WTC11 (cell line): ENCODE data around the gene ACADVL. TPM values are rescaled to one million over a fixed set of nuclear protein-coding genes. Genes with fewer than 3 reads are reported as not detected.

Experiments used
- ATAC-seq: fragments of 200-7000 bp; cut with Tn5 transposase; 2 replicates; pipeline ENCODE4 v1.10.0; 2021; ENCODE audit warnings: mild to moderate bottlenecking, moderate library complexity
- CTCF ChIA-PET: fragments of 300-600 bp; sonication (Branson Sonifier 250); formaldehyde crosslinking; loops from one replicate; lab custom pipeline; 2021; ENCODE audit warnings: antibody characterized with exemption; lab: Charles Lee
- POLR2A ChIA-PET: fragments of 350-600 bp; sonication (Branson Sonifier 250); formaldehyde crosslinking; loops from one replicate; lab custom pipeline; 2021; ENCODE audit warnings: antibody characterized with exemption; lab: Charles Lee
- DNase-seq: peaks from one replicate; pipeline ENCODE4 v3.0.0; 2021; ENCODE audit warnings: low spot score
- H3K27ac Mint-ChIP-seq: 2 replicates; pipeline ENCODE4 v1.8.0; 2021; ENCODE audit warnings: mixed read lengths
- H3K27me3 Mint-ChIP-seq: 2 replicates; pipeline ENCODE4 v1.8.0; 2021; ENCODE audit warnings: low read depth, mild to moderate bottlenecking, moderate library complexity, mixed read lengths
- H3K36me3 Mint-ChIP-seq: 2 replicates; pipeline ENCODE4 v1.8.0; 2021; ENCODE audit warnings: mixed read lengths
- H3K4me1 Mint-ChIP-seq: 2 replicates; pipeline ENCODE4 v1.8.0; 2022; ENCODE audit warnings: mixed read lengths
- H3K4me3 Mint-ChIP-seq: 2 replicates; pipeline ENCODE4 v1.8.0; 2021; ENCODE audit warnings: mild to moderate bottlenecking, moderate library complexity, mixed read lengths
- H3K9me3 Mint-ChIP-seq: 2 replicates; pipeline ENCODE4 v1.8.0; 2021; ENCODE audit warnings: mixed read lengths
- ARID4B ChIP-seq: sonication (generic); formaldehyde crosslinking; IDR thresholded peaks from 2 replicates; pipeline ENCODE4 v1.8.0; 2023; ENCODE audit warnings: missing genetic modification reagents, mild to moderate bottlenecking, borderline replicate concordance
- E2F1 ChIP-seq: sonication (generic); formaldehyde crosslinking; IDR thresholded peaks from 2 replicates; pipeline ENCODE4 v1.8.0; 2022; ENCODE audit warnings: mild to moderate bottlenecking, missing genetic modification reagents
- ERG ChIP-seq: fragments of 250-450 bp; sonication (Bioruptor Pico); IDR thresholded peaks from 2 replicates; pipeline ENCODE4 v1.8.0; 2021; ENCODE audit warnings: mild to moderate bottlenecking
- FOXK1 ChIP-seq: sonication (generic); formaldehyde crosslinking; IDR thresholded peaks from 2 replicates; pipeline ENCODE4 v1.8.0; 2022; ENCODE audit warnings: mild to moderate bottlenecking, moderate library complexity, missing genetic modification reagents
- GTF2I ChIP-seq: fragments of 250-450 bp; sonication (Bioruptor Pico); conservative IDR thresholded peaks from 2 replicates; pipeline ENCODE4 v1.4.0; 2021; ENCODE audit warnings: mild to moderate bottlenecking
- KAT7 ChIP-seq: sonication (generic); formaldehyde crosslinking; IDR thresholded peaks from 2 replicates; pipeline ENCODE4 v1.8.1; 2023; ENCODE audit warnings: missing genetic modification reagents, mild to moderate bottlenecking, borderline replicate concordance
- MAX ChIP-seq: sonication (generic); formaldehyde crosslinking; IDR thresholded peaks from 2 replicates; pipeline ENCODE4 v1.8.0; 2022; ENCODE audit warnings: mild to moderate bottlenecking, missing genetic modification reagents
- MYBL2 ChIP-seq: sonication (generic); formaldehyde crosslinking; IDR thresholded peaks from 2 replicates; pipeline ENCODE4 v1.8.1; 2023; ENCODE audit warnings: mild to moderate bottlenecking, moderate library complexity, missing genetic modification reagents
- SMAD3 ChIP-seq: sonication (generic); formaldehyde crosslinking; IDR thresholded peaks from 2 replicates; pipeline ENCODE4 v1.8.0; 2022; ENCODE audit warnings: missing genetic modification reagents, mild to moderate bottlenecking, borderline replicate concordance
- SP1 ChIP-seq: sonication (generic); formaldehyde crosslinking; conservative IDR thresholded peaks from 2 replicates; pipeline ENCODE4 v1.8.1; 2022; ENCODE audit warnings: missing genetic modification reagents
- STAT6 ChIP-seq: sonication (generic); formaldehyde crosslinking; conservative IDR thresholded peaks from 2 replicates; pipeline ENCODE4 v1.8.1; 2023; ENCODE audit warnings: mild to moderate bottlenecking, low read depth, missing genetic modification reagents, moderate library complexity
- USF1 ChIP-seq: sonication (generic); formaldehyde crosslinking; IDR thresholded peaks from 2 replicates; pipeline ENCODE4 v1.8.0; 2022; ENCODE audit warnings: mild to moderate bottlenecking, missing genetic modification reagents
- USF2 ChIP-seq: sonication (generic); formaldehyde crosslinking; IDR thresholded peaks from 2 replicates; pipeline ENCODE4 v1.8.1; 2023; ENCODE audit warnings: mild to moderate bottlenecking, missing genetic modification reagents, moderate library complexity
- ZNF281 ChIP-seq: sonication (generic); formaldehyde crosslinking; IDR thresholded peaks from 2 replicates; pipeline ENCODE4 v1.8.0; 2023; ENCODE audit warnings: mild to moderate bottlenecking, missing genetic modification reagents
- ZNF512 ChIP-seq: sonication (generic); formaldehyde crosslinking; IDR thresholded peaks from 2 replicates; pipeline ENCODE4 v1.8.1; 2022; ENCODE audit warnings: missing genetic modification reagents, borderline replicate concordance
- total RNA-seq: library from RNA; stranded (reverse); gene quantifications from 3 replicates; pipeline ENCODE4 v1.2.3, GENCODE V29; 2021

The ACADVL gene
- total RNA-seq, 1 experiment from 2014 or later, result 236 TPM

- ATAC-seq, result peak; percentile 51
- Mint-ChIP-seq H3K27ac (peak overlapping the region; percentile 69), H3K27me3 (no peaks in the 10 kb centered on the region), H3K4me3 (peak overlapping the region; percentile 57), H3K9me3 (no peaks in the 10 kb centered on the region), H3K4me1 (peaks cover 56% of the 10 kb centered on the region), H3K36me3 (peaks cover 4% of the 10 kb centered on the region)
- ChIA-PET CTCF (interaction anchor here (0.7 to 3.1 kb wide), 10 partner anchors 11 to 162 kb away, joined by 3 to 24 read pairs (median 5); partner anchors contain the start of genes ACADVL and DLG4), POLR2A (interaction anchor here (0.6 to 1.4 kb wide), 3 partner anchors 12 to 62 kb away, joined by 3 to 8 read pairs (median 4); partner anchors contain the start of genes ACADVL and DLG4)
- peak; percentile 78 for DNase-seq
- TF ChIP-seq ARID4B (CRISPR knock-in tag) (no peak; the same call in 1 of the 2 replicates), MAX (CRISPR knock-in tag) (peak; percentile 92), STAT6 (no peak), ERG (CRISPR knock-in tag) (peak; percentile 30; the same call in 1 of the 2 replicates), SP1 (CRISPR knock-in tag) (peak; percentile 61; the same call in 1 of the 2 replicates), KAT7 (CRISPR knock-in tag) (no peak), SMAD3 (CRISPR knock-in tag) (no peak; the same call in 1 of the 2 replicates), E2F1 (CRISPR knock-in tag) (no peak), GTF2I (CRISPR knock-in tag) (no peak), FOXK1 (CRISPR knock-in tag) (peak; percentile 65; the same call in 1 of the 2 replicates), USF2 (CRISPR knock-in tag) (peak; percentile 60), MYBL2 (CRISPR knock-in tag) (no peak), ZNF512 (CRISPR knock-in tag) (no peak), USF1 (CRISPR knock-in tag) (peak; percentile 48; the same call in 1 of the 2 replicates), ZNF281 (CRISPR knock-in tag) (no peak)
Observed at GRCh38 chr17:7208027-7208571, 11.6 kb upstream of the ACADVL start.
